ENCODE measurements around the gene PPM1H.

Gene PPM1H

GRCh38 chr12:62621101-62621638, 313.8 kb downstream of the PPM1H start:
- DNase-seq (ENCODE audit: insufficient read length, low spot score) (no peak), FAIRE-seq (no peak)

DNA sequence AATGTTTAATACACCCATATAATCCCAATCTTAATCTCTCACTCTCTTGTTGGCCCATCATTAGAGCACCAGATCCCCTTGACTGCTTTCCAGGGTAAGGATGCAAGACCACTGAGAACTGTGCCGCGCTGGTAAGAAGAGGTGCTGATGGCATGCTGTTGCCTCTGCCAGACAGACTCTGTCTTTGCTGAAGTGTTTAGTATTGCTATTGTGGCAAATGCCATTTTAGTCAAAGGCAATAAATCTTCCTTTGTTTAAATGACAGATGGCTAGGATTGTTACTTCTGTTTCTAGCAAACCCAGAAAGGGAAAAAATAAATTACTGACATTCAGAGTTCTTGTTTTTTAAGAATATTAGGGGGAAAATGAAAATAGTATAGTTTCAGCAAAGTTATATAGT, 316.0 kb downstream of the PPM1H start:
- TF ChIP-seq POLR2A (IDR thresholded peaks at IDR 0.05; ENCODE audit: low read depth, low read length), result no peak
- DNase-seq (ENCODE audit: insufficient read length, low spot score) (no peak), FAIRE-seq (no peak)

More at GRCh38 chr12:62621101-62621638, 313.8 kb downstream of the PPM1H start:
- no peak for TF ChIP-seq POLR2A (IDR thresholded peaks at IDR 0.05; ENCODE audit: low read depth, low read length)

DNA sequence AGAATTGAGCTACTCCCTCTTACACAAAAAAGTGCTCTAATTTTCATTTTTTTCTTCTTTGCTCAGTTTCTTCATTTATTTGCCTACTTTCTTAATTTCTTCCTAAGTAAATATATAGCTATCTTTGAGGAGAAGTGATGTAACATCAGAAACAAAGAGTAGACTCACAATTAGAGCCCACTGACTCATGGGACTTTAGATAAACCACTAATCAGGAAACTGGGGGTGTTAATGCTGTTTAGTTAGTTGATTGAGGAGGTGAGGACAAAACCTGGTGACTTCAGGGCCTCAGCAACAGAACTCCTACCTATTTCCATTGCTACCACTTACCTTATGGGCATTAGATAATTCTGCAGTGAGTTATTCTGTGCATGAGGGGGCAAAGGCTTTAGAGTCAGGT, 316.6 kb downstream of the PPM1H start:
- no peak for TF ChIP-seq POLR2A (IDR thresholded peaks at IDR 0.05; ENCODE audit: low read depth, low read length)
- DNase-seq (ENCODE audit: insufficient read length, low spot score) (no peak), FAIRE-seq (no peak)

DNA sequence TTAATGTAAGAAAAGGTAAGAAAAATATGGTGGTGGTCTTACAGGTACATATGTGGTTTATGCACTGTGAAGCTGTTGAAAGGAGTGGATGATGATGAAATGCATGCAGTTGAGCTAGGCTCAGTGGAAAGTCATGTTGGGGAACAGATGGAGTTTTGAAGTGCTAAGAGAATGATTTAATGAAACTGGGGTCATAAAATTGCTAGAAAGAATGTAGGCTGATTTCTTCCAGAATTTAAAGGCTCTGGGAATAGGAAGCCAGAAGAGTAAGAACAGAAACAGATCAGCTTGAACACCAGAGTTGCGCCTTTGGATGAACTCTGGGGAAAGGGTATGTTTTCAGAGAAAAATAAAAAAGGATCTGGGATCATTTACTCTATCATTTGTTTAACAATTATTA, 321.9 kb downstream of the PPM1H start:
- no peak for TF ChIP-seq POLR2A (IDR thresholded peaks at IDR 0.05; ENCODE audit: low read depth, low read length)
- peak; percentile 30 for FAIRE-seq
- no peak for DNase-seq (ENCODE audit: insufficient read length, low spot score)

DNA sequence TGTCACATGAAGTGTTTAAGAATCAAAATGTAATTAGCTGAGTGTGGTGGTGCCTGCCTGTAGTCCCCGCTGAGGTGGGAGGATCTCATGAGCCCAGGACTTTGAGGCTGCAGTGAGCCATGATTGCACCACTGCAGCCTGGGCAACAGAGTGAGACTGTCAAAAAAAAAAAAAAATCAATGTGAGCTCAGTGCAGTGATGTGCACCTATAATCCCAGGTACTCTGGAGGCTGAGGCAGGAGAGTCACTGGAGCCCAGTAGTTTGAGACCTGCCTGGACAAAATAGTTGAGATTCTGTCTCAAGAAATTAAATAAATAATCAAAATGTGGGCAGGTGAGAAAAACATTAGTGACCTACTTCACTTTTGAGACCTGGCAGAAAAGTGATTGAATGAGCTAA, 328.3 kb downstream of the PPM1H start:
- no peak for FAIRE-seq
- TF ChIP-seq POLR2A (IDR thresholded peaks at IDR 0.05; ENCODE audit: low read depth, low read length), result no peak
- DNase-seq (ENCODE audit: insufficient read length, low spot score), result no peak

DNA sequence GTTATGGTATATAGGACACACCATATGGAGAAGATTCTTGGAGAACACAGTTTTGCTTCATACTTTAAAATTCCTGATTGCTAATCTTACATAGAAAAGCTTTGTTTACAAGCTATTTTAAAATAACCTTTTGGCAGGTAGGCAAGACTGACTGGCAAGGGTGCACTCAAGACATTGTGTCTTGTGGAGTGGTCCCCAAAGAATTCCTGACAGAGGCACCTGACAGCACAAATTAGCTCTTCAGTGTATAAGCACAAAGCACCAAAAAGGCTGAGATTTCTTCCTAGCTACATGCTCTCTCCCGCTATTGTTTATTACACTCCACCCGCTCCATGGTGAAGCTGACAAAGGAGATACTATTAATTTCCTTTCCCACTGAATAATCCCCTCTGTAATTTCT, 329.0 kb downstream of the PPM1H start:
- FAIRE-seq (peak; percentile 33), DNase-seq (ENCODE audit: insufficient read length, low spot score) (no peak)
- TF ChIP-seq POLR2A (IDR thresholded peaks at IDR 0.05; ENCODE audit: low read depth, low read length), result no peak

DNA sequence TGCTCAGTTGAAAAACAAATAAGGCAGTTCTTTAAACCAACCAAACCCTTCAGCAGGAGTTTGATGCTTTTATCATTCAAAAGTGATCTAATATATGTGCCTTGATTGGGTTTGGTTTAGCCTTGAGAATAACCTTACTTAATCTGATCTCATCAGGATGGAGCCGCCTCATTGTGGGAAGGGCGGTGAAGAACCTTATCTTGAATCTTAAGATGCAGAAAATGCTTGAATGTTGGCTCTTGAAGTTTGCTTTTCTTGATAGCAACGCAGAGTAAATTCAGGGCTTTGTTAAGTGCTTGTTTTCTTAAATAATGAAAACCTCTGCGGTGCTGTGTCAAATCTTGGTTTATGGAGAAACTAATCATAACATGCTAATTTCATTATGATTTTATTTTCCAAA, 330.1 kb downstream of the PPM1H start:
- DNase-seq (ENCODE audit: insufficient read length, low spot score) (no peak), FAIRE-seq (peak; percentile 76)
- TF ChIP-seq POLR2A (IDR thresholded peaks at IDR 0.05; ENCODE audit: low read depth, low read length), result no peak

- TF ChIP-seq POLR2A (IDR thresholded peaks at IDR 0.05; ENCODE audit: low read depth, low read length), result no peak
- FAIRE-seq, result peak; percentile 41
- no peak for DNase-seq (ENCODE audit: insufficient read length, low spot score)
Measured at GRCh38 chr12:62604373-62604772, 330.6 kb downstream of the PPM1H start.

GRCh38 chr12:62603811-62604098, 331.2 kb downstream of the PPM1H start:
- no peak for TF ChIP-seq POLR2A (IDR thresholded peaks at IDR 0.05; ENCODE audit: low read depth, low read length)
- FAIRE-seq, result no peak
- DNase-seq (ENCODE audit: insufficient read length, low spot score), result no peak

DNA sequence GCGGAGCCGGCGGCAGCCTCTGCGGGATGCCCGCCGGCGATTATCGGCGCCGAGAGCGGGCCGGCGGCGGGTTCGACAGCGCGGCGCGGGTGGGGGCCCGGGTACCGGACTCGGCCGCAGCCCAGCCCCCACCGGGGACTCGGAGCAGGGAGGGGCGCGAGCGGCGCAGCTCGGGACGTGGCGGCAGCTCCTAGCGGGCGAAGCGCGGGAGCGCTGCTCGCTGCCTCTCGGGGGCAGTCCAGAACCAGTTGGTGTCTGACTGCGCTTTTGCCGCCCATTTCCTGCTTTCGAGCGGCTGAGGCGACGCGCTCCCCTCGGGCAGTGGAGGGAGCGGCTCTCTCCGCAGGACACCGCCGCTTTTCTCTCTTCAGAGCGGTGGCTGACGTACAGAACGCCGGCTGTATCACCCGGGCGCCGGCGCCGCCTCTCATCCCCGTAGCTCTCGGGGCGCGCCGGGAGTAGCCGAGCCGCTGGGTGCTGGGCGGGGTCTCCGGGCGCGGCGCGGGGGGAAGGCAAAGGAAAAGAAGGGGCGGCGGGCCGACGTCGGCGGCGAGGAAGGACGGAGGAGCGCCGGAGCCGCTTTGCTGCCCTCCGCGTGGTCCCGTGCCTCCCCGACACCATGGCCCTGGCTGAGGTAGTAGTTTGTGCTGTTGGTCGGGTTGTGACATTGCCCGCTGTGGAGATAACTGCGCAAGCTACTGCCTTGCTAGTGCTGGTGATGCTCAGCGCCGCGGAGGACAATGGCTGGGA, 331.7 kb downstream of the PPM1H start:
- DNase-seq (ENCODE audit: insufficient read length, low spot score) (peak; percentile 52), FAIRE-seq (no peak)
- TF ChIP-seq POLR2A (IDR thresholded peaks at IDR 0.05; ENCODE audit: low read depth, low read length), result peak; percentile 68

DNA sequence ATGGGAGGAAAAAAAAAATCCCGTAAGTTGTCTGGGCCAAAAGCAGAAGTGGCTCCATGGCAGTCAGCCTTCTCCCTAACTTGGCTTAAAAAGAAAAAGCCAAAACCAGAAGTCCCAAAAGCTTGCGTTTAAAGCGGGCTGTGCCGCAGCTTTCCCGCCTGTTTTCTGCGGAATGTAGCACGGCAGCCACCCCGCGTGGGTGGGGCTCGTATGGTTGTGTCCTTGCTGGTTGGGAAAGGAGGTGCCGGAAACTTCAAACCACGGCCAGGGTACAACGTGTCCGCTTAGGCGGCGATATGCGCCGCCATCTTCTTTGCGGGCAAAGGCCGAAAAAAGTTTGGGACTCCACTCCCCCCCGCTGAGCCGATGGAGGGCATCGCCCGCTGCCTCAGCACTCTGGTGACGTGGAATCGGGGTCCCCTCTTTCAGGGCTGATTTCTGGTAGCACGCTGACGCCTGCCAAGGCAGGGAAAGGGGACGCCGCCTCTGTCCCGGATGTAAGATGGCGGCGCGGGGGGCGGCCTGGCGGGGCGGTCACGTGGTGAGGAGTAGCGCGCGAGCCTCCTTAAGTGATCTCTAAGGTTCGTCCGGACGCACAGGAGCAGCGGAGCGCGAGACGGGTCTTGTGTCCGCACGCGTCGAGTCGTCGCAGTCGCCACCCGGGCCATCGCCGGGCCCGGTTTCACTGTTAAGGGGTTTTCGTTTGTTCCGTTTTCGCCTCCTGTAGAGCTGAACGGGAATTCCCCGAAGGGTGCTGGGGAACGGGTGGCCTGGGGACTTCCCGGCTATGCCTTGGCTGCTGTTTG, 332.5 kb downstream of the PPM1H start:
- peak; percentile 96 for TF ChIP-seq POLR2A (IDR thresholded peaks at IDR 0.05; ENCODE audit: low read depth, low read length)
- DNase-seq (ENCODE audit: insufficient read length, low spot score) (peak; percentile 70), FAIRE-seq (peak; percentile 93)

- FAIRE-seq (no peak), DNase-seq (ENCODE audit: insufficient read length, low spot score) (no peak)
- no peak for TF ChIP-seq POLR2A (IDR thresholded peaks at IDR 0.05; ENCODE audit: low read depth, low read length)
Measured at GRCh38 chr12:62601765-62602164, 333.2 kb downstream of the PPM1H start.

GRCh38 chr12:62599854-62600437, 335.0 kb downstream of the PPM1H start:
- TF ChIP-seq POLR2A (IDR thresholded peaks at IDR 0.05; ENCODE audit: low read depth, low read length), result no peak

DNA sequence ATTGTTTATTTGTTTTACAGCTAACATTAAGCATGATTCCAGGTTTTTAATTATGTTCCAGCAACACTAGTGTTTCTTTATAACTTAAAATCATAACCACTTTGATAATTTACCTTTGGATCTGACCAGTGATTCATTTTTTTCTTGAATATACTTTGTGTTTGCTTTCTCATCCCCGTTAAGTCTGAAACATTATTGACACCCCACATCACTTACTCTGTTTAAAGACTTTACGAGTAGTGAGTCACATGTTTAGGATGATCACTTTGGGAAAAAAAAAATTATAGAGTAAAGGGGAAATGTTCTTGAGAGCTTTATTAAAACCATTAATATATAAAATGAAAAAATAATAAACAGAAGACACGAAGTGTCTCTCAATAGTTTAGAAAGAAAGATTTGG, 336.1 kb downstream of the PPM1H start:
- no peak for FAIRE-seq
- no peak for TF ChIP-seq POLR2A (IDR thresholded peaks at IDR 0.05; ENCODE audit: low read depth, low read length)
- no peak for DNase-seq (ENCODE audit: insufficient read length, low spot score)

More at GRCh38 chr12:62599854-62600437, 335.0 kb downstream of the PPM1H start:
- peak; percentile 30 for FAIRE-seq
- DNase-seq (ENCODE audit: insufficient read length, low spot score), result no peak
